Epithelial cell of esophagus (primary cell): ENCODE data around the gene ABLIM2.

Experiments used
- DNase-seq: peaks from one replicate; pipeline ENCODE4 v3.0.0; 2010; ENCODE audit warnings: low read depth
- H3K4me3 ChIP-seq: 2 replicates; pipeline ENCODE4 v1.5.1; 2011; ENCODE audit warnings: mild to moderate bottlenecking, low read length, control low read depth
- CTCF ChIP-seq: IDR thresholded peaks from 2 replicates; pipeline ENCODE4 v1.5.1; 2011; ENCODE audit warnings: low read depth, mild to moderate bottlenecking, low read length, control low read depth, inconsistent platforms; ENCODE audit not compliant: insufficient read depth; ENCODE audit errors: missing control alignments

ABLIM2 gene

GRCh38 chr4:8184061-8184460 lies 25.4 kb upstream of the ABLIM2 start:
- H3K4me3 ChIP-seq: no peak overlapping the region
- TF ChIP-seq CTCF: no peak
- DNase-seq: peak; percentile 40

GRCh38 chr4:8182858-8183725 lies 24.5 kb upstream of the ABLIM2 start:
- H3K4me3 ChIP-seq: no peak overlapping the region
- peak; percentile 2 for TF ChIP-seq CTCF
- peak; percentile 97 for DNase-seq

- H3K4me3 ChIP-seq: no peak overlapping the region
- DNase-seq: no peak
- no peak for TF ChIP-seq CTCF
These were observed 23.7 kb upstream of the ABLIM2 start for GRCh38 chr4:8182294-8182693.

GRCh38 chr4:8181844-8182243 lies 23.2 kb upstream of the ABLIM2 start:
- H3K4me3 ChIP-seq: no peak overlapping the region
- no peak for TF ChIP-seq CTCF
- DNase-seq: no peak

GRCh38 chr4:8181119-8181518 lies 22.5 kb upstream of the ABLIM2 start:
- H3K4me3 ChIP-seq: no peak overlapping the region
- no peak for DNase-seq
- TF ChIP-seq CTCF: no peak

GRCh38 chr4:8180310-8181093 lies 21.9 kb upstream of the ABLIM2 start:
- no peak overlapping the region for H3K4me3 ChIP-seq
- TF ChIP-seq CTCF: no peak
- DNase-seq: peak; percentile 42
